H1 (cell line): ENCODE data around the gene TM7SF3. TPM values are rescaled to one million over a fixed set of nuclear protein-coding genes. Genes with fewer than 3 reads are reported as not detected.

Experiments used
- CREB1 ChIP-seq: IDR thresholded peaks from 2 replicates; pipeline ENCODE4 v1.6.1; 2012; ENCODE audit warnings: inconsistent platforms
- EZH2 ChIP-seq: fragments of 200-600 bp; sonication (generic); IDR thresholded peaks from 2 replicates; pipeline ENCODE4 v1.7.1; 2012; ENCODE audit warnings: low read depth, mild to moderate bottlenecking, moderate library complexity, low read length, inconsistent platforms; ENCODE audit not compliant: severe bottlenecking
- JUN ChIP-seq: IDR thresholded peaks from 2 replicates; pipeline ENCODE4 v1.6.1; 2011; ENCODE audit warnings: low read depth, mild to moderate bottlenecking, improper control_type of control experiment, low read length
- POLR2AphosphoS5 ChIP-seq: IDR thresholded peaks from 2 replicates; pipeline ENCODE4 v1.6.1; 2011; ENCODE audit warnings: low read depth, low read length
- SRF ChIP-seq: IDR thresholded peaks from 2 replicates; pipeline ENCODE4 v1.6.1; 2011; ENCODE audit warnings: mild to moderate bottlenecking, low read depth, low read length, moderate library complexity
- TAF1 ChIP-seq: IDR thresholded peaks from 2 replicates; pipeline ENCODE4 v1.6.1; 2011; ENCODE audit warnings: mild to moderate bottlenecking, low read depth, low read length
- YY1 ChIP-seq: IDR thresholded peaks from 2 replicates; pipeline ENCODE4 v1.6.1; 2011; ENCODE audit warnings: low read depth, mild to moderate bottlenecking, low read length
- polyA plus RNA-seq, 7 experiments: library from polyadenylated mRNA; depleted of rRNA in 3 of 7; stranded (reverse) in 5 of 7; unstranded in 2 of 7; fragments of >200 nt in 5 of 7; fragments of 200-250 nt in 2 of 7; gene quantifications; 1 replicate in 5 of 7; 2 replicates in 1 of 7; 4 replicates in 1 of 7; pipeline versions ENCODE4 v1.2.1 to v1.2.3, GENCODE V29; 2011 to 2013; ENCODE audit warnings: missing spikeins in 2 of 7, mixed read lengths in 2 of 7
- total RNA-seq: library from RNA; stranded (reverse); fragmentation: NEBNext Ultra II Directional; extraction: Animal tissue kit (Norgen Biotek cat#: 25700); gene quantifications from 2 replicates; pipeline ENCODE4 v1.2.1, GENCODE V29; 2021
- TF ChIP-seq, protein P1 (sequence below): fragments of 300-600 bp; sonication (generic); IDR thresholded peaks from 2 replicates; pipeline ENCODE4 v1.7.1; 2012; ENCODE audit warnings: low read length, moderate library complexity, mild to moderate bottlenecking, inconsistent platforms; ENCODE audit not compliant: insufficient replicate concordance

TM7SF3 gene
- total and polyA plus RNA-seq, 2 of the 8 experiments (the other 6 are each of a cell fraction or from before 2014, with no cell fraction given), result 57.9 to 77.2 TPM

DNA sequence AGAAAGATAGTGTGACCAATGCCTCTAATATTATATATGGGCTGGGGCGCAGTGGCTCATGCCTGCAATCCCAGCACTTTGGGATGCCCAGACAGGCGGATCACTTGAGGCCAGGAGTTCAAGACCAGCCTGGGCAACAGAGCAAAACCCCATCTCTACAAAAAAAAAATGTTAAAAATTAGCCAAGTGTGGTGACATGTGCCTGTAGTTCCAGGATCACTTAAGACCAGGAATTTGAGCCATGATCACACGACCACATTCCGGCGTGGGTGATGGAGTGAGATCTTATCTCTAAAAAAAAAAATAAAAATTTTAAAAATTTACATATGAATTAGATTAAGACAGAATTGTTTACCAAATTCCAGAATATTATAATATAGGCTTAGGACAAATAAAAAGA is 12.0 kb downstream of the TM7SF3 start (continued):
- TF ChIP-seq, protein P1, sequence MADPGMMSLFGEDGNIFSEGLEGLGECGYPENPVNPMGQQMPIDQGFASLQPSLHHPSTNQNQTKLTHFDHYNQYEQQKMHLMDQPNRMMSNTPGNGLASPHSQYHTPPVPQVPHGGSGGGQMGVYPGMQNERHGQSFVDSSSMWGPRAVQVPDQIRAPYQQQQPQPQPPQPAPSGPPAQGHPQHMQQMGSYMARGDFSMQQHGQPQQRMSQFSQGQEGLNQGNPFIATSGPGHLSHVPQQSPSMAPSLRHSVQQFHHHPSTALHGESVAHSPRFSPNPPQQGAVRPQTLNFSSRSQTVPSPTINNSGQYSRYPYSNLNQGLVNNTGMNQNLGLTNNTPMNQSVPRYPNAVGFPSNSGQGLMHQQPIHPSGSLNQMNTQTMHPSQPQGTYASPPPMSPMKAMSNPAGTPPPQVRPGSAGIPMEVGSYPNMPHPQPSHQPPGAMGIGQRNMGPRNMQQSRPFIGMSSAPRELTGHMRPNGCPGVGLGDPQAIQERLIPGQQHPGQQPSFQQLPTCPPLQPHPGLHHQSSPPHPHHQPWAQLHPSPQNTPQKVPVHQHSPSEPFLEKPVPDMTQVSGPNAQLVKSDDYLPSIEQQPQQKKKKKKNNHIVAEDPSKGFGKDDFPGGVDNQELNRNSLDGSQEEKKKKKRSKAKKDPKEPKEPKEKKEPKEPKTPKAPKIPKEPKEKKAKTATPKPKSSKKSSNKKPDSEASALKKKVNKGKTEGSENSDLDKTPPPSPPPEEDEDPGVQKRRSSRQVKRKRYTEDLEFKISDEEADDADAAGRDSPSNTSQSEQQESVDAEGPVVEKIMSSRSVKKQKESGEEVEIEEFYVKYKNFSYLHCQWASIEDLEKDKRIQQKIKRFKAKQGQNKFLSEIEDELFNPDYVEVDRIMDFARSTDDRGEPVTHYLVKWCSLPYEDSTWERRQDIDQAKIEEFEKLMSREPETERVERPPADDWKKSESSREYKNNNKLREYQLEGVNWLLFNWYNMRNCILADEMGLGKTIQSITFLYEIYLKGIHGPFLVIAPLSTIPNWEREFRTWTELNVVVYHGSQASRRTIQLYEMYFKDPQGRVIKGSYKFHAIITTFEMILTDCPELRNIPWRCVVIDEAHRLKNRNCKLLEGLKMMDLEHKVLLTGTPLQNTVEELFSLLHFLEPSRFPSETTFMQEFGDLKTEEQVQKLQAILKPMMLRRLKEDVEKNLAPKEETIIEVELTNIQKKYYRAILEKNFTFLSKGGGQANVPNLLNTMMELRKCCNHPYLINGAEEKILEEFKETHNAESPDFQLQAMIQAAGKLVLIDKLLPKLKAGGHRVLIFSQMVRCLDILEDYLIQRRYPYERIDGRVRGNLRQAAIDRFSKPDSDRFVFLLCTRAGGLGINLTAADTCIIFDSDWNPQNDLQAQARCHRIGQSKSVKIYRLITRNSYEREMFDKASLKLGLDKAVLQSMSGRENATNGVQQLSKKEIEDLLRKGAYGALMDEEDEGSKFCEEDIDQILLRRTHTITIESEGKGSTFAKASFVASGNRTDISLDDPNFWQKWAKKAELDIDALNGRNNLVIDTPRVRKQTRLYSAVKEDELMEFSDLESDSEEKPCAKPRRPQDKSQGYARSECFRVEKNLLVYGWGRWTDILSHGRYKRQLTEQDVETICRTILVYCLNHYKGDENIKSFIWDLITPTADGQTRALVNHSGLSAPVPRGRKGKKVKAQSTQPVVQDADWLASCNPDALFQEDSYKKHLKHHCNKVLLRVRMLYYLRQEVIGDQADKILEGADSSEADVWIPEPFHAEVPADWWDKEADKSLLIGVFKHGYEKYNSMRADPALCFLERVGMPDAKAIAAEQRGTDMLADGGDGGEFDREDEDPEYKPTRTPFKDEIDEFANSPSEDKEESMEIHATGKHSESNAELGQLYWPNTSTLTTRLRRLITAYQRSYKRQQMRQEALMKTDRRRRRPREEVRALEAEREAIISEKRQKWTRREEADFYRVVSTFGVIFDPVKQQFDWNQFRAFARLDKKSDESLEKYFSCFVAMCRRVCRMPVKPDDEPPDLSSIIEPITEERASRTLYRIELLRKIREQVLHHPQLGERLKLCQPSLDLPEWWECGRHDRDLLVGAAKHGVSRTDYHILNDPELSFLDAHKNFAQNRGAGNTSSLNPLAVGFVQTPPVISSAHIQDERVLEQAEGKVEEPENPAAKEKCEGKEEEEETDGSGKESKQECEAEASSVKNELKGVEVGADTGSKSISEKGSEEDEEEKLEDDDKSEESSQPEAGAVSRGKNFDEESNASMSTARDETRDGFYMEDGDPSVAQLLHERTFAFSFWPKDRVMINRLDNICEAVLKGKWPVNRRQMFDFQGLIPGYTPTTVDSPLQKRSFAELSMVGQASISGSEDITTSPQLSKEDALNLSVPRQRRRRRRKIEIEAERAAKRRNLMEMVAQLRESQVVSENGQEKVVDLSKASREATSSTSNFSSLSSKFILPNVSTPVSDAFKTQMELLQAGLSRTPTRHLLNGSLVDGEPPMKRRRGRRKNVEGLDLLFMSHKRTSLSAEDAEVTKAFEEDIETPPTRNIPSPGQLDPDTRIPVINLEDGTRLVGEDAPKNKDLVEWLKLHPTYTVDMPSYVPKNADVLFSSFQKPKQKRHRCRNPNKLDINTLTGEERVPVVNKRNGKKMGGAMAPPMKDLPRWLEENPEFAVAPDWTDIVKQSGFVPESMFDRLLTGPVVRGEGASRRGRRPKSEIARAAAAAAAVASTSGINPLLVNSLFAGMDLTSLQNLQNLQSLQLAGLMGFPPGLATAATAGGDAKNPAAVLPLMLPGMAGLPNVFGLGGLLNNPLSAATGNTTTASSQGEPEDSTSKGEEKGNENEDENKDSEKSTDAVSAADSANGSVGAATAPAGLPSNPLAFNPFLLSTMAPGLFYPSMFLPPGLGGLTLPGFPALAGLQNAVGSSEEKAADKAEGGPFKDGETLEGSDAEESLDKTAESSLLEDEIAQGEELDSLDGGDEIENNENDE, result no peak
- TF ChIP-seq YY1 (no peak), POLR2AphosphoS5 (no peak), EZH2 (no peak), TAF1 (no peak), JUN (no peak), SRF (no peak), CREB1 (no peak)
